HepG2 (cell line): ENCODE data around the gene NLRC5. TPM values are rescaled to one million over a fixed set of nuclear protein-coding genes. Genes with fewer than 3 reads are reported as not detected.
A peak's percentile ranks its signal among the peaks of the same experiment; 100 is the strongest.

Source experiments
- BCL6 ChIP-seq: IDR thresholded peaks from 2 replicates; pipeline ENCODE4 v1.6.1; 2016; ENCODE audit warnings: missing genetic modification reagents, missing compliant biosample characterization
- EHMT2 ChIP-seq: fragments of 200-600 bp; sonication (generic); IDR thresholded peaks from 2 replicates; pipeline ENCODE4 v1.7.0; 2017; ENCODE audit warnings: antibody characterized with exemption, low read depth, low read length, borderline replicate concordance
- EP300 ChIP-seq, 3 experiments: sonication (generic) in 1 of 3; formaldehyde crosslinking in 1 of 3; IDR thresholded peaks; 2 replicates each; pipeline versions ENCODE4 v1.5.1 to v1.6.1; 2011 to 2020; ENCODE audit warnings: low read depth in 2 of 3, low read length in 2 of 3, borderline replicate concordance in 1 of 3, improper control_type of control experiment in 1 of 3, mild to moderate bottlenecking in 1 of 3, missing genetic modification reagents in 1 of 3, moderate library complexity in 1 of 3
- FOXO1 ChIP-seq: sonication (generic); formaldehyde crosslinking; IDR thresholded peaks from 2 replicates; pipeline ENCODE4 v1.4.0; 2020; ENCODE audit warnings: missing genetic modification reagents
- MEF2D ChIP-seq: sonication (generic); formaldehyde crosslinking; IDR thresholded peaks from 2 replicates; pipeline ENCODE4 v1.5.1; 2020; ENCODE audit warnings: mild to moderate bottlenecking, missing genetic modification reagents
- MLXIP ChIP-seq: sonication (generic); formaldehyde crosslinking; IDR thresholded peaks from 2 replicates; pipeline ENCODE4 v1.9.0; 2021; ENCODE audit warnings: missing genetic modification reagents, borderline replicate concordance
- PBX2 ChIP-seq: IDR thresholded peaks from 2 replicates; pipeline ENCODE4 v1.6.1; 2016; ENCODE audit warnings: control low read depth
- SALL1 ChIP-seq: sonication (generic); formaldehyde crosslinking; IDR thresholded peaks from 2 replicates; pipeline ENCODE4 v1.8.0; 2022; ENCODE audit warnings: mild to moderate bottlenecking, missing genetic modification reagents
- SNAPC4 ChIP-seq: sonication (generic); formaldehyde crosslinking; IDR thresholded peaks from 2 replicates; pipeline ENCODE4 v1.4.0; 2020; ENCODE audit warnings: mild to moderate bottlenecking, missing genetic modification reagents
- SOX6 ChIP-seq, 2 experiments: fragments of 450-650 bp in 1 of 2; sonication (generic) in 1 of 2; formaldehyde crosslinking in 1 of 2; IDR thresholded peaks; 2 replicates each; pipeline versions ENCODE4 v1.4.0 to v1.6.1; 2017 to 2020; ENCODE audit warnings: antibody characterized with exemption in 1 of 2, mild to moderate bottlenecking in 1 of 2, missing genetic modification reagents in 1 of 2
- ZFP62 ChIP-seq: sonication (generic); formaldehyde crosslinking; IDR thresholded peaks from 2 replicates; pipeline ENCODE4 v1.4.0; 2020; ENCODE audit warnings: missing genetic modification reagents
- ZKSCAN5 ChIP-seq: sonication (generic); formaldehyde crosslinking; IDR thresholded peaks from 2 replicates; pipeline ENCODE4 v1.5.1; 2020; ENCODE audit warnings: mild to moderate bottlenecking, missing genetic modification reagents
- ZNF672 ChIP-seq: sonication (generic); formaldehyde crosslinking; IDR thresholded peaks from 2 replicates; pipeline ENCODE4 v1.8.1; 2022; ENCODE audit warnings: missing genetic modification reagents
- ZNF709 ChIP-seq: sonication (generic); formaldehyde crosslinking; IDR thresholded peaks from 2 replicates; pipeline ENCODE4 v1.5.0; 2020; ENCODE audit warnings: mild to moderate bottlenecking, missing genetic modification reagents
- ZSCAN29 ChIP-seq: sonication (generic); formaldehyde crosslinking; conservative IDR thresholded peaks from 2 replicates; pipeline ENCODE4 v1.4.0; 2020; ENCODE audit warnings: mild to moderate bottlenecking, missing genetic modification reagents
- polyA plus RNA-seq, 8 experiments: library from polyadenylated mRNA; depleted of rRNA in 3 of 8; stranded (reverse) in 7 of 8; unstranded in 1 of 8; fragments of >200 nt; fragmentation: Illumina TruSeq in 4 of 8; extraction: Trizol in 4 of 8; gene quantifications; 2 replicates each; pipeline versions ENCODE4 v1.2.1 to v1.2.3, GENCODE V29; 2011 to 2016; ENCODE audit warnings: low read depth in 4 of 8, missing spikeins in 1 of 8, mixed read lengths in 1 of 8; ENCODE audit not compliant: insufficient read depth in 1 of 8
- total RNA-seq, 5 experiments: library from RNA; depleted of rRNA; stranded (reverse); fragments of >200 nt; fragmentation: Illumina TruSeq; extraction: Trizol; gene quantifications; 2 replicates each; pipeline ENCODE4 v1.2.3, GENCODE V29; 2016; ENCODE audit warnings: low read depth in 1 of 5
- TF ChIP-seq, protein P1 (sequence below): sonication (generic); formaldehyde crosslinking; IDR thresholded peaks from 2 replicates; pipeline ENCODE4 v1.9.0; 2021; ENCODE audit warnings: missing genetic modification reagents, borderline replicate concordance

The NLRC5 gene
- total and polyA plus RNA-seq, 2 of the 13 experiments (the other 11 are each of a cell fraction or from before 2014, with no cell fraction given): 6.3 to 12.7 TPM

DNA sequence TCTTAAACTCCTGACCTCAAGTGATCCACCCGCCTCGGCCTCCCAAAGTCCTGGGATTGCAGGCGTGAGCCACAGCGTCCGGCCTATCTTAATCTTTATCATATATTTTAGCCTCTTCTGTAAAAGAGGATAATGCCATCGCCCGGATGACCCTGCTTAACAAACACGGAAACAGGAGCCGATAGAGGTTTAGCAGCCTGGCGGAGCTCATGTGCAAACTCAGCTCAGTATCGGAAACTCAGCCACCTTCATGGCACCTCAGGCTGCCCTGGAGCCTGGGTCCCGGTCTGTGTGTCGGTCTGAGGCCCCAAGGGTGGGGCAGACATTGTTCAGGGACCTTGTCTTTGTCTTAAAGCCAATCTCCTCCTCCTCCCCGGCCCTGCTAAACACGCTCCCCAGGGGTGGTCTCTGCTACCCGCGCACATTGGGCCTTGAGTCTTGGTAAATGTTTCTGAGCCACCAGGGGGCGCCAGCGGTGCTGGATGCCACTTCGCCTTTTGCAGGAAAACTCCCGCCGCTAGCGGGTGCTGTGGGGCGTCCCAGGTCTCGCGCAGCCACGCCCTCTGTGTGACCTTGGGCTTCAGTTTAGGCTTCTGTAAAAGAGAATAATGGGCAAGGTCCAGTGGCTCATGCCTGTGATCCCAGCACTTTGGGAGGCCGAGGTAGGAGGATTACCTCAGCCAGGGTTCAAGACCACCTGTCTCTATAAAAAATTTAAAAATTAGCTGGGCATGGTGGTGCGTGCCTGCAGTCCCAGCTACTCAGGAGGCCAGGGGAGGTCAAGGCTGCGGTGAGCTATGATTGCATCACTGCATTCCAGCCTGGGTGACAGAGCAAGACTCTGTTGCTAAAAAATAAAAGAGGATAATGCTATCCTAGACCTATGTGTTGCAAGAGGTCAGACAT lies 24.9 kb upstream of the NLRC5 start (continued):
- TF ChIP-seq MEF2D (CRISPR knock-in tag) (no peak), FOXO1 (CRISPR knock-in tag) (0 out of 2 replicates have a peak, but pooled peaks have one; percentile 55), ZFP62 (no peak), SNAPC4 (CRISPR knock-in tag) (peak; percentile 82), SALL1 (CRISPR knock-in tag) (peak; percentile 86), PBX2 (CRISPR knock-in tag) (no peak), EHMT2 (no peak; the same call in 1 of the 2 replicates), ZSCAN29 (CRISPR knock-in tag) (no peak), ZKSCAN5 (CRISPR knock-in tag) (no peak), EP300 (IDR thresholded peaks at IDR 0.05; ENCODE audit: low read depth in 2 of 2, low read length in 2 of 2) (peak; percentile 83 to 86), EP300 (CRISPR knock-in tag; IDR thresholded peaks at IDR 0.05; ENCODE audit: borderline replicate concordance) (no peak; the same call in 1 of the 2 replicates), BCL6 (CRISPR knock-in tag) (peak; percentile 67; the same call in 1 of the 2 replicates), ZNF672 (CRISPR knock-in tag) (no peak), SOX6 (IDR thresholded peaks at IDR 0.05) (no peak), SOX6 (CRISPR knock-in tag; IDR thresholded peaks at IDR 0.05) (peak; percentile 91), MLXIP (CRISPR knock-in tag) (0 out of 2 replicates have a peak, but pooled peaks have one; percentile 35), ZNF709 (CRISPR knock-in tag) (no peak; the same call in 1 of the 2 replicates)
- TF ChIP-seq, protein P1, sequence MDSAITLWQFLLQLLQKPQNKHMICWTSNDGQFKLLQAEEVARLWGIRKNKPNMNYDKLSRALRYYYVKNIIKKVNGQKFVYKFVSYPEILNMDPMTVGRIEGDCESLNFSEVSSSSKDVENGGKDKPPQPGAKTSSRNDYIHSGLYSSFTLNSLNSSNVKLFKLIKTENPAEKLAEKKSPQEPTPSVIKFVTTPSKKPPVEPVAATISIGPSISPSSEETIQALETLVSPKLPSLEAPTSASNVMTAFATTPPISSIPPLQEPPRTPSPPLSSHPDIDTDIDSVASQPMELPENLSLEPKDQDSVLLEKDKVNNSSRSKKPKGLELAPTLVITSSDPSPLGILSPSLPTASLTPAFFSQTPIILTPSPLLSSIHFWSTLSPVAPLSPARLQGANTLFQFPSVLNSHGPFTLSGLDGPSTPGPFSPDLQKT (CRISPR knock-in tag): no peak
